GM21723 (cell line): ENCODE data around the gene AXIN2.
"Not testable (repeated sequence)": the region's sequence is repeated elsewhere in the genome, so short reads cannot be mapped to it uniquely, and the experiment has no call there.

ENCODE experiments used
- ATAC-seq: cut with Tn5 transposase; IDR thresholded peaks from one replicate; pipeline ENCODE4 v1.9.1; 2021; ENCODE audit warnings: mild to moderate bottlenecking, moderate library complexity; ENCODE audit not compliant: unreplicated experiment

The AXIN2 gene

DNA sequence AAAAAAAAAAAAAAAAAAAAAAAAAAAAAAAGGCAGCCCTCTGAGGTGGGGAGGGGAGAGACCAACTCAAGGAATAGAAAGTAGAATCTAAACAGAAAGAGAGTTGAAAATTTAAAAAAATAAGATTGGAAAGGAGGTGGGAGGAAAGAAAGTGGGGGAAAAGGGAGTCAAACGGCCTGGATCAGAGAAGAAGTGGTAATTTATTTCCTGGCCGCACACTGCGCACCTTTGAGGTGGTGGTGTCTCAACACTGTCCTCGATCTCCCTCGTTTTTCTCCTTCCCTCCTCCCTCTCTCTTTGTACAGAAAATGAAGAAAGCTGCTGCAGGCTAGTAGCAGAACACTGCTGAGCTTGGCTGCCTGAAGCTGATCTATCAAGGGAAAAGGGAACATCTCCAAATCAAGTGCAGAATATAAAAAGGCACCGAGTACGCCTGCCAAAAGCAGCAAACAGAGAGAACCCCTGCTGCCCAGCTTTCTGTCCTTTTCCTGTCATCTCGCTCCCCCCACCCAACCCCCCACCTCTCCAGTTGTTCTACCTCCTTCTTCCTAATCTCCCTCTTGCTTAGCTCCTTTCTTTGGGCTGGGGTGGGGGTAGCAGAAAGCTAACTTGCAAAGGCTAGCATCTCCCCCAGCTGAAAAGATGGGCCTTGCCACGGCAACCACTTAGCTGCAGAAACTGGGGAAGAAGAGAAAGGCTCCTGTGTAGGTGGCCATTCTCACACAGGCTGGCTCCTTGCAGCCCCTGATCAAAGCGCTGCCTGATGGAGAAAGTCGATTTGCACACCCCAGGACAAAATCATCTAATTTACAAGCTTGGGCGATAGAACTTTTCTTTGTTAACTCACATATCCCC is 22.5 kb downstream of the AXIN2 start:
- no peak for ATAC-seq

DNA sequence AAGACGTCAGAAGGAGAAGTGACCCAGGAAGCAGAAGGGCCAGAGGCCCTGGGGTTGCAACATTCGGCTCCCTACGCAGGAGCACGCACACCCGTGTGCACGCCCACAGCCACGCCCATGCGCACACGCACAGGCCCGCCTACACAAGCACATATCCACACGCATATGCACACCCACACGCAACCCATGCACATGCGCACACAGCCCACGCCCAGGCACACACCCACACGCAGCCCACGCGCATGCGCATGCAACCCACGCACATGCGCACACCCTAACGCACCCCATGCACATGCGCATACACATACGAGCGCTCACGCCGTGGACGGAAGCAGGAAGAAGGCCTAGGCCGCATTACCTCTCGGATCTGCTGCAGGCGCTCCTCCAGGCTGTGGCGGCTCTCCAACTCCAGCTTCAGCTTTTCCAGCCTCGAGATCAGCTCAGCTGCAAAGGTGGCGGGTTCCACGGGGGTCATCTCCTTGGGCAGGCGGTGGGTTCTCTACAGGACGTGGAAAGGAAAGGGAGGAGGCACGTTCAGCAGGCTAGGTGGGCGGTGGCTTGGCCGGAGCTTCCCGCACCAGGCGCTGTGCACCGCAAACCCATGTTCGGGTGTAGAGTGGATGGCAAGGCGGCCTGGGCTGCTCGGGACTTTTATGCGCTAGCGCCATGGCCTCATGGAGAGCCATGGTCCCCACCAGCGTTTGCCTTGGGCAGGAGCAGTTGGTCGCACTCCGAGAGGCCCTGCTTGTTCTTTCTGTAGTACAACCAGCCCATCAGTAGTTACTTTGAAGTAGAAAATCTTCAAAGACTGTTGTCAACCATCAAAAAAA is 23.4 kb downstream of the AXIN2 start:
- ATAC-seq, result no peak

DNA sequence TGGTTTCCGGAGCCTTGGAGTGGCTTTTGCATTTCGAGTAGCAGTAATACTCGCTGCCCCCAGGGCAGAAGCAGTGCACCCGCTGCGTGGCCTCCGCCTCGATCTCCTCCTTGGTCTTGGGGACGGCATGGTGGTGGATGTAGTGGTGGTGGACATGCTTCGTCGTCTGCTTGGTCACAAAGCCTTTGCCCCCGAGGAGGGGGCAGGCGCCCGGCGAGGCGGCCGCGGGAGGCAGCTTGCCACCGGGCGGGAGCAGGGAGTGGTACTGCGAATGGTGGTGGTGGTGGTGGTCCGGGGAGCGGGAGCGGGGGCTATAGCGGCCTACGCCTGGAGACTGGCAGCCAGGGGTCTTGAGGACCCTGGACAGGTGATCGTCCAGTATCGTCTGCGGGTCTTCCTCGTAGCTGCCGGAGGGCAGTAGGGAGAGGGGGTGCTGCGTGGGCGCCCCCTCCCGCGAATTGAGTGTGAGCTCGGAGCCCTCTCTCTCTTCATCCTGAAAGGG is 24.1 kb downstream of the AXIN2 start:
- no peak for ATAC-seq

- ATAC-seq, result no peak
Observed at GRCh38 chr17:65536573-65537342, 24.7 kb downstream of the AXIN2 start.

GRCh38 chr17:65535777-65536572 is 25.5 kb downstream of the AXIN2 start:
- no peak for ATAC-seq

DNA sequence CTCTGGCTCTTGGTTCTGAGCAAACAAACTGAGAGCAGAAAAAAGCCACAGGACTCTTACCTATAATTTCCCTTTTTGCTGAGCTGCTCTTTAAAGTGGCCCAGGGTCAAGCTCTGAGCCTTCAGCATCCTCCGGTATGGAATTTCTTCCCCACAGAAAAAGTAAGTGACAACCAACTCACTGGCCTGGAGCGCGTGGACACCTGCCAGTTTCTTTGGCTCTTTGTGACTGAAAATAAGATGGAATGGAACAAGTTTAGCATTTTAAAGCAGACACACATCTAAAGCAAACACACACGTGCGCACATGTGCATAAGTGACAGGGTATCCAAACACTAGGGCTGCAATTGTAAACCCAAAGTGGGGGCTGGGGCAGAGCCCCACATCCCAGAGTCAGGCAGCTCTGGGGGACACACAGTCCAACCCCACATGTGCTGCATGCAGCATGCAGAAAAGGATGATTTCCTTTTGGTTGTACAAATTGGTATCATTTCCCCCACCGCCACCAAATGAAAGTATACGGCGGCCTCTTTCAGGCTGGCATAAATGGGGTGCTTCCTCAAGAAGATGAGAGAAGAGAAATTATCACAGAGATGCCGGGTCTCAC is 27.5 kb downstream of the AXIN2 start:
- no peak for ATAC-seq

DNA sequence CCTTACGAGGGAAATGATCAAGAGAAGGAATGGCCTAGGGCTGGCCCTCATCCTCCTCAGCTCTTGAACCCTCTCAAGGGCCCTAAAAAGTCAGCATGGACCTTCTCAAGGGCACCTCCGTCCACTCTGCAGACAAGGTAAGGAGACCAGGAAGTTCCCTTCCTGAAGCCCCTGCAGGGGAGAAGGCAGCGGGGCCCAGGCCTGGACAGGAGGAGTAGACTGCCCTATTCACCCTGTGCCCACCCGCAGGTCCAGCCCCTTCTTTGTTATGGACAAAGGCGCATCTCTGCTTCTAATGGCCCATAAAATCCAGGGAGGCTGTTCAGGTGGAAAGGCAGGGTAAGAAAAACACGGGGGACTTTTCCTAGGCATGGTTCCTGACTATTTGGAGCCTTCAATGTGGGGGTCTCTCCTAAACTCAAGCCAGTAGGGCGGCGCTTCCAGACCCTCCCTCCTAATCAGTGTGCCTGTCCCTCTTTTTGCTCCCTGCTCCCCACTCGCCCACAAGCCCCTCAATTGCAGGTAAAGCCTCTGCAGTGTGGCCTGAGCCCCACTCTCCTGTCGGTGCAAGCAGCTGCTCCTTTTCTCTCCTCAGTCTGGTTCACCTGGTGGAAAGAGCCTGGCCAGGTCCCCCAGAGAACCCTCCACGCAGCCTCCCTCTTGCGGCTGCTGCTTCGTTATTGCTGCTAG is 28.2 kb downstream of the AXIN2 start:
- no peak for ATAC-seq

DNA sequence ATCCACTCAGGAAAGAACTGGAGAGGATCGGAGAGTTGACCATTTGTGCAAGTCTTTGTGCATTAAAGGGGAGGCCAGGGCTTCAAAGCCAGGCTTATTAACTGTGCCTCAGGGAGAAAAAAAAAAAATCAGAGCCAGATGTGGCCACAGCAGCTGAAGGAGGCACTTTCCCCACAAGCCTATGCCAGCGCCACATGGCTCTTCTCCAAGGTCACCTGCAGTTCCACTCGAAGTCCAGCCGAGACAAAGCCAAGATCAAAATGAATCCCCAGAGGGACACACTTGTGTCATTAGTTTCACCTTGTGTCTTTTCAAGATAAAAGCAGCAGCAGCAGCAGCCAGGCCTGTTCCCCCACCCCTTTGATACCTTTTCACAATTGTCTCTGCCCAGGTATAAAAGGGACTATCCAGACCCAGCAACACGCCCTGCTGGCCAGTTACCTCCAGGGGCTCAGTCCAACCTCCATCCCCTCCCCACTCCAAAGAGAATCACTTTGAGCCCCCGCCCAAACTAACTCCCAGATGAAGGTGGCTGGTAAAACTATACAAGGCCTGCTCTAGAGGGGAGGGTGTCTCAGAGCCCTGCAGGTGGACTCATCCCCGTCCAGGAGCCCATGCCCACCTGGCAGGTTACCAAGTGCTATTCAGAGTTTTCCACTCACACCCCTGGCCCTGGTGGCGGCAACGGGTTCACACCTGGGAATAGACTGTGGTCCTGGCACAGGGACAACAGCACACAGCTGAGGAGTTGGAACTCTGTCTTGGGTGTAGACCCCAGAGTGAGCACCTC is 29.2 kb downstream of the AXIN2 start:
- no peak for ATAC-seq

GRCh38 chr17:65531256-65532100 is 30.0 kb downstream of the AXIN2 start:
- no peak for ATAC-seq

DNA sequence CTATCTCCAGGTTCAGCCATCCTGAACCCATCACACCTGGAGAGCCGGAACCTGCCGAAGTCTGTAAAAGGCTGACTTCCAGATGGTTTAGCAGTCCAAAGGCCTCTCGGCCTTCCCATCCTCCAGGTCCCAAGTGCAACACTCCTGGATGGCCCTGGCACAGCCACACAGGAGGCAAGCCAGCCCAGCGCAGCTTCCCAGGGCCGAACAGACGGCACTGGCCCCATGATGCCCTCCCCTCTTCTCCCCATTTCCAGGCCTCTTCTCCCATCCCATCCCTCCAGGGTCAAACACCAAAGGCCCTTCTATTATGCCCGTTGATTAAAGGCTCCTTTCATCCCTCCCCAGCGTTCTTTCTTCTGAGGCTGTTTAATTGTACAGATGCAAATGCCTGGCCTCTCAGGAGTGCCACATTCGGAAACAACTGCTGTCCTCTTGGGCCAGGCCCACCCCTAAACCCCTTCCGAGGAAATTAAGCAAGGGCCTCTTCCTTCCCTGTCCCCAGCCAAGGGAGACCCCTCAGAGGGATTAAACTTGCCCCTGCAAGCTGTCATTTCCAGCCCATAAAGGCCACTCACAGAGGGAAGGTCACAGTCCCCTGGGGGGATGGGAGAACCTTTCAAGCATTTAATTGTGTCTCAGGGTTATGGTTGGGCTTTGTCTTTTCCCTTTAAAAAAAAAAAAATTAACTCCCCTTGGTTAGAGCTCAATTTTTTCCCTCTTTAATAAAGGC is 30.8 kb downstream of the AXIN2 start:
- no peak for ATAC-seq

DNA sequence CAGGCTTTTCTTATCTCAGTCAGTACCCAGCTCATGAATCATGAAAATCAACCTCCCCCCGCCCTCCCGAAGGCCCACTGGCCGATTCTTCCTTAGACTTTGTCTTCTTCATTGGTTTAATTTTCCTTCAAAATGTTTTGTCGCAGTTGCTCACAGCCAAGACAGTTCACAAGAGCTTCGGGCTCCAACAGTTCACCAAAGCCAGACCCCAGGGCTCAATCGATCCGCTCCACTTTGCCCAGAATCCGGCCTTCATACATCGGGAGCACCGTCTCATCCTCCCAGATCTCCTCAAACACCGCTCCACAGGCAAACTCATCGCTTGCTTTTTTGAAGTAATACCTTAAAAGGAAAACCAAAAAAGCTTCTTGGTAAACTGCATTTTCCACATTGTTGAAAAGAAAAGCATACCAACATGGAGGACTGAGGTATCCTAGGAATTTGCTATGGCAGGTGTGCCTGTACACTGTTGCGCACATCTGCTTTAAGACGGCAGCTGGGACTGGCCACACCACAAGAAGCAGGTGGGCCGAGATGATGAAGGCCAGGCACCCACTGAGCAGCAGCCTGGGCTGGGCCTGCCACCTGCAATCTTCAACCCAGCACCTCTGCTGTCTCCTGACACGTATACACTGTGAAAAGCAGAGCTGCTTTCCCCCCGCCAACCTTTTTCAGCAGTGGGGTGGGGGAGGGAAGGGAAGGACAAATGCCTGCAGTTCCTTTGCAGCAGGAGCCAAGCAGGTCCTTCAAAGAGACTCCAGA is 31.5 kb downstream of the AXIN2 start:
- ATAC-seq, result no peak

DNA sequence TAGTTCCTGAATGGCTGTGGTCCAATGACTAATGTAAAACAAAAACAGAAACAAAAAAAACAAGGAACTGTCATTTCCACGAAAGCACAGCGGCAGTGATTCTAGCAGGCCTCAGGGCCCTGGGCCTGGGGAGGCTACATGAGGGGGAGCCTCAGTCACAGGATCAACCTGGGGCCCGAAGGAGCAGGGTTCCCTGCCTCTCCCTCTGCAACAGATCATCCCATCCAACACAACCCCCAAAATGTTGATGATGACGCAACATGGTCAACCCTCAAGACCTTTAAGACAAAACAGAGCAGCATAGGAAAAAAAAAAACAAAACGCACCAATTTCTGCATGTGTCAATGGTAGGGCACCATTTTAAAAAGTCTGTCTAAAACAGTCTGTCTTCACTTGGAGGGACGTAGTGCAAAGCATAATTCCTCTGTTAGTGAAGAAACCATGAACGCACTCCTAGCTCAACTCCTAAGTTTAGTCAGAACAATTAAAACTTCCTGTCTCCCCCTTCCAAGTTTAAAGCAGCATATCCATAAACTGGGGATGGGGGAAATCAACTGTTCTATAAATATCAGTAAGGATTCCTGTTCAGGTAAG is 32.3 kb downstream of the AXIN2 start:
- no peak for ATAC-seq

DNA sequence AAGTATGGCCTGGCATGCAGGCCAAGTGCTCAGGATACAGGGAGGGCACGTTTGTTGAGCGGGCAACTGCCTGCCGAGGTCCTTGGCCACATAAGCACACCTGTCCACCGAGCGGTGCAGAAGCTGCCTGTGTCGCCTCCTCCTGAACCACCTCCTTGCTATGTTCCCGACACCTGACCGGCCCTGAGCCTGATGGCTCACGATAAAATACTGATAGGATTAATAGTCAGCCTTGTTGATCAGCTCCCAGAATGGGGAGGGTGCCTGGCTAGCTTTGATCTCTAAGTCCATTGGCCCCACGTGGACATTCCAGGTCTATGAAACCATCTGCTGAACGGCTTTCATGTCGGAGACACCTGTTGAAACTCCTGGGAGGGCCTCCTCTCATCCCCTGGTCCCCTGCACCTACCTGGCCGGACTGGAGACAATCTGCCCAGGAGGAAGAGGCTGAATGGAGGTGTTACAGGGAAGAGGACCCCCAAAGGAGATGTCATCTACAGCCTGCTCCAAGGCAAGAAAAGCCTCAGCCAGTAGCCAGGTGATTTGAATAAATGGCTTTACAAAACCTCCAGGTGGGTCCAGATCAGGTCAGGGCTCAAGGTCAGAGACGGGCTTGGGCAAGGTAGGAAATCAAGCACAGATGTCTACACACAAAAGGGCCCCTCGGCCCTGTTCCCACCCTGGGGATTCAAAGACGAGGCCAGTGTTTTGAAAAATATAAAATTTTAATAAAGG is 33.4 kb downstream of the AXIN2 start:
- no peak for ATAC-seq

DNA sequence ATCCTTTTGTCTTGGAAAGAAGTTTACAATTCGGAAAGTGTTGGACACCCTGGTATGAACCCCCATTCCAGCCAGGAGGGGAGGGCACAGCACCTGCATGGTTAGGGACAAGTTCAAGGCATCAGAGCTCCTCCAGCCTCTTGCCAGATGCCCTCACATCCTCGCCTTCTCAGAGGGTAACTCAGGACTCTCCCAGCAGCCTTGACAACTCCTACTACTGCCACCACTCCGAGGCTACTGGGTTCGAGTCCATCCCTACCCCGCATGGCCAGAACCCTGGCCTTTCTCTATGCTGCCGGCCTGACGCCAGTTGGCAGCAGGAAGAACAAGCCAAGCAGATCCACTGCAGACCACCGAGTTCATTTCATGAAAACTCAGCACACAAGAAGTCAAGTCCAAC is 34.1 kb downstream of the AXIN2 start:
- ATAC-seq, result no peak

DNA sequence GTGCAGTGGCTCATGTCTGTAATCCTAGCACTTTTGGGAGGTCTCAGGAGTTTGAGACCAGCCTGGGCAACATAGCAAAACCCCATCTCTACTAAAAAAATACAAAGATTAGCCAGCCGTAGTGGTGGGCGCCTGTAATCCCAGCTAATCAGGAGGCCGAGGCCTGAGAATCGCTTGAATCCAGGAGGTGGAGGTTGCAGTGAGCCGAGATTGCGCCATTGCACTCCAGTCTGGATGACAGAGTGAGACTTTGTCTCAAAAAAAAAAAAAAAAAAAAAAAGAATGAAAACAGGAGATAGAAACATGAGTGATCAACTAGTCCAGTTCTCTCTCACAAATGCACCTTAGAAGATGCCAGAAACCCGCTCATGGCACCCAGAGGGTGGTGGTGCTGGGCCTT is 34.6 kb downstream of the AXIN2 start:
- ATAC-seq, result not testable (repeated sequence)
